HG03571 (cell line): Measurements from ENCODE around the gene SMCHD1.
"Not testable (repeated sequence)": the region's sequence is repeated elsewhere in the genome, so short reads cannot be mapped to it uniquely, and the experiment has no call there.

Experiments
- ATAC-seq: cut with Tn5 transposase; IDR thresholded peaks from one replicate; pipeline ENCODE4 v1.9.1; 2021; ENCODE audit not compliant: unreplicated experiment

Gene SMCHD1

DNA sequence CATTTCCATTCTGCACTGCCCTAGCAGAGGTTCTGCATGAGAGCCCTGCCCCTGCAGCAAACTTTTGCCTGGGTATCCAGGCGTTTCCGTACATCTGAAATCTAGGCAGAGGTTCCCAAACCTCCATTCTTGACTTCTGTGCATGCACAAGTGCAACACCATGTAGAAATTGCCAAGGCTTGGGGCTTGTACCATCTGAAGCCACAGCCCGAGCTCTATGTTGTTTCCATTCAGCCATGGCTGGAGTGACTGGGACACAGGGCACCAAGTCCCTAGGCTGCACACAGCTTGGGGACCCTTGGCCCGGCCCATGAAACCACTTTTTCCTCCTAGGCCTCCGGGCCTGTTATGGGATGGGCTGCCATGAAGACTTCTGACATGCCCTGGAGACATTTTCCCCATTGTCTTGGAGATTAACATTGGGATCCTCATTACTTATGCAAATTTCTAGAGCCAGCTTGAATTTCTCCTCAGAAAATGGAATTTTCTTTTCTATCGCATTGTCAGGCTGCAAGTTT lies 154.2 kb downstream of the SMCHD1 start:
- ATAC-seq = not testable (repeated sequence)

DNA sequence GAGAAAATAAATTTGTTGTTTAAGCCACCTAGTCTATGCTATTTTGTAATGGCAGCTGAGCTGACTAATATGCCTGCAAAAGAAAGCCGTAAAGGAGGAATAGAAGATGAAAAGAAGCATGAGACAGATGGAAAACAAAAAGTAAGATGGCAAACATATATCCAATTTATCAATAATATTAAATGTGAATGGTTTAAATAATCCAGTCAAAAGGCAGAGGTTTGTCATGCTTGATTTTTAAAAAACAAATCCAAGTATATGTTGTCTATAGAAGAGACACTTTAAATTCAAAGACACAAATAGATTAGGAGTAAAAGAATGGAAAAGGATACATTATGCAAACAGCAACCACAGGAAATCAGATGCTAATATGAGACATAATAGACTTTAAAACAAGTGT lies 155.9 kb downstream of the SMCHD1 start:
- no peak for ATAC-seq

- no peak for ATAC-seq
These were observed 159.4 kb downstream of the SMCHD1 start for GRCh38 chr18:2814928-2815327.

DNA sequence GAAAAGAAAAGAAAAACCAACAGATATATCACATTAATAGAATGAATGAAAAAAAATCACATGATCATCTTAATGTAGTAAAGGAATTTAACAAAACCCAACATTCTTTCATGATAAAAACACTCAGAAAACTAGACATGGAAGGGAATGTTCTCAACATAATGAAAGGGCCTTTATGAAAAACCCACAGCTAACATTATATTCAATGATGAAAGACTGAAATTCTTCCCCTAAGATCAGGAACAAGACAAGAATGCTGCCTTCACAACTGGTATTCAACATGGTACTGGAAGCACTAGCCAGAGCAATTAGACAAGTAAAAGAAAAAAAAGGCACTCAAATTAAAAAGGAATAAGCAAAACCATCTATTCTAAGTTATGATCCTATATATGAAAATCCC lies 162.8 kb downstream of the SMCHD1 start:
- ATAC-seq = no peak

GRCh38 chr18:2821695-2822094 lies 166.2 kb downstream of the SMCHD1 start:
- no peak for ATAC-seq

GRCh38 chr18:2822213-2822921 lies 166.8 kb downstream of the SMCHD1 start:
- ATAC-seq = no peak

- no peak for ATAC-seq
These were observed 167.7 kb downstream of the SMCHD1 start for GRCh38 chr18:2823202-2823601.

DNA sequence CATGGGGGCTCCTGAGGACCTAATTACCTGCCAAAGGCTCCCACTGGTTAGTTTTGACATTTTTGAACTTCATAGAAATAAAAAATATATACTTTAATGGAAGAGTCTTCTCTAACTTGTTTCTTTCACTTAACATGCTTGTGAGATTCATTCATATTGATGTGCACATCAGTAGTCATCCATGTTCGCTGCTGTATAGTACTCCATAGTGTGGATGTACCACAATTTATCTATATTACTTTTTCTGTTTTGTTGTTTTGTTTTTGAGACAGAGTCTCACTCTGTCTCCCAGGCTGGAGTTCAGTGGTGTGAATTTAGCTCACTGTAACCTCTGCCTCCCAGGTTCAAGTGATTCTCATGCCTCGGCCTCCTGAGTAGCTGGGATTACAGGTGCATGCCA lies 168.4 kb downstream of the SMCHD1 start:
- no peak for ATAC-seq

DNA sequence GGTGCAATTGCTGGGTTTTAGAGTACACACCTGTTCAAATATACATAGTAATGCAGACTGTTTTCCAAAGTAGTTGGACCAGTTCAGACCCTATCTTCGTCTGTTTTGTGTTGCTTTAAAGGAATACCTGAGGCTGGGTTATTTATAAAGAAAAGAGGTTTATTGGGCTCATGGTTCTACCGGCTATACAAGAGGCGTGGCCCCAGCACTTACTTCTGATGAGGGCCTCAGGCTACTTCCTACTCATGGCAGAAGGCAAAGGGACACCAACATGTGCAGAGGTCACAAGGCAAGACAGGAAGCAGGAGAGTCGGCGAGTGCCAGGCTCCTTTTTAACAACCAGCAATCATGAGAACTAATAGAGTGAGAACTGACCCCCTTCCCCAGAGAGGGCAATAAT lies 169.3 kb downstream of the SMCHD1 start:
- no peak for ATAC-seq

DNA sequence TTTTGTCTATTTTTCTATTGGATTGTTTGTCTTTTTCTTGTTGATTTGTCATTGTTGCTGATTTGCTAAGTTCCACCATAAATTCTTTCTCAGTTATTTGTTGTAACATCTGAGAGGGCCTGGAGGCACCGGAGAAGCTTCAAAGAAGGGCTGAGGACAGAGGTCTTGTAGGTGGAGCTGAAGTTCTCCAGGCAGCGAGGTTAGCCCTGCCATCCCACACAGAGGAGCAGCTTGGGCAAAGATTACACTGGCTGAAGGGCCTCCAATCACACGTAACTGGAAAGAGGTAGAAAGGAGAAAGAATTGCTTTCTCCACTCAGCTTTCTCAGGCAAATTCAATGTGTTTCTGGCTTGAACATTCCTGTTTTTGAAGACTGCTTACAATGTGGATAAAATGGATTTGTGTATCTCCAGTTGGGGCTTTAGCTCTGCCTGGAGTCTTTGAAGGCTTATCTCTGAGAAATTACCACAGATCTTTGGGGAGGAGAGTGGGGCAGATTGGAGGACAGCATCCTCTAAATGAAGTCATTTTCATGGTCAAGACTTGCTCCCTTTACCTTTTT lies 170.2 kb downstream of the SMCHD1 start:
- no peak for ATAC-seq

- no peak for ATAC-seq
These were observed 171.1 kb downstream of the SMCHD1 start for GRCh38 chr18:2826581-2826980.

DNA sequence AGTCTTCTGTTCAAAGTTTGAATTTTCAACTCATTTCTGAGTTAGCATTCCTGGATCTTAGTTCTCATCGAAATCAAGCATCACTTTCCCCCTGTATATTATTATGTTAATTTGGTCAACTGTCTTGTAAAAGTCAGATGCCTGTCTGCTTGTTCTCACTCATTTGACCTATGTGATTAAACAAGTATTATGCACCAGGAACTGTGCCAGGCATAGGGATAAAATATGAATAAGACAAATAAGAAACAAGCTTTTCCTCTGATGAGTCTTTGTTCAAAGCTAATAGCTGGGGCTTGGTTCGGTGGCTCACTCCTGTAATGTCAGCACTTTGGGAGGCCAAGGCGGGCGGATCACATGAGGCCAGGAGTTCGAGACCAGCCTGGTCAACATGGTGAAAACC lies 171.5 kb downstream of the SMCHD1 start:
- ATAC-seq = no peak

GRCh38 chr18:2836118-2836517 lies 180.6 kb downstream of the SMCHD1 start:
- ATAC-seq = not testable (repeated sequence)

DNA sequence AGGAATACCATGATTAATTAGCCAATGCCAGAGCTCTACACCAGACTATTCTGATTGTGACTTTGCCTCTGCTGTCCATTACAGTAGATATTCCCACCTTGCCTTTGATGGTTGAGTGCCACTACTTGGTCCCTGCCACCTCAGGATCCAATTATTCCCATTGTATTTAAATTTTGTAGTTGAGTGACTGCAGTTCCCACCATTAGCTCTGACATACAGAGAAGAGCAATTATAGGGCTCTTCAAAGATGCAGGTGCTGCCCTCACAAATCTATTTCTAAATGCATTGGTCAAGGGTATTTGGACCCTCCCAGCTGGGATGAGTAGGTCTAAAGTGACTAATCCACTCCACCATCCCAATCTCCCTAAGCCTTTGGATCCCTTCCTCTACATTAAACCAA lies 181.8 kb downstream of the SMCHD1 start:
- not testable (repeated sequence) for ATAC-seq

- no peak for ATAC-seq
These were observed 183.7 kb downstream of the SMCHD1 start for GRCh38 chr18:2839202-2839601.

DNA sequence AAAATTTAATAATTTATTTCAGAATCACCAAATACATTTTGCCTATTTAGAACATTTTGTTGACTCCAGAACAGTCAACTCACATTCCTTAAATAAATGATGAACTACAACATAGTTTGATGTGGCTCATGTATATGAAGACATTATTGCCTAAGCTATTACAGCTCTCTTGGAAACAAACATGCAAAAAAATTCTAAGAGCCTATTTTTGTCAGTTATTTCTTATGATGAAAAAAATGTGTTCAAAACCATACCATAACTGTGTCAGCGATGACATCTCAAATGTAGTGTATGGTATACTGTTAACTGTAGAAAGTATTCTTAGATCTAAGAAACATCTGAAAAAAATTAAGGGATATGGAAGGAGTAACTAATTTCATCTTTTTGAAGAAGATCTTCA lies 185.0 kb downstream of the SMCHD1 start:
- no peak for ATAC-seq

- ATAC-seq = no peak
These were observed 187.6 kb downstream of the SMCHD1 start for GRCh38 chr18:2843146-2843545.

- ATAC-seq = no peak
These were observed 189.6 kb downstream of the SMCHD1 start for GRCh38 chr18:2845172-2845571.

DNA sequence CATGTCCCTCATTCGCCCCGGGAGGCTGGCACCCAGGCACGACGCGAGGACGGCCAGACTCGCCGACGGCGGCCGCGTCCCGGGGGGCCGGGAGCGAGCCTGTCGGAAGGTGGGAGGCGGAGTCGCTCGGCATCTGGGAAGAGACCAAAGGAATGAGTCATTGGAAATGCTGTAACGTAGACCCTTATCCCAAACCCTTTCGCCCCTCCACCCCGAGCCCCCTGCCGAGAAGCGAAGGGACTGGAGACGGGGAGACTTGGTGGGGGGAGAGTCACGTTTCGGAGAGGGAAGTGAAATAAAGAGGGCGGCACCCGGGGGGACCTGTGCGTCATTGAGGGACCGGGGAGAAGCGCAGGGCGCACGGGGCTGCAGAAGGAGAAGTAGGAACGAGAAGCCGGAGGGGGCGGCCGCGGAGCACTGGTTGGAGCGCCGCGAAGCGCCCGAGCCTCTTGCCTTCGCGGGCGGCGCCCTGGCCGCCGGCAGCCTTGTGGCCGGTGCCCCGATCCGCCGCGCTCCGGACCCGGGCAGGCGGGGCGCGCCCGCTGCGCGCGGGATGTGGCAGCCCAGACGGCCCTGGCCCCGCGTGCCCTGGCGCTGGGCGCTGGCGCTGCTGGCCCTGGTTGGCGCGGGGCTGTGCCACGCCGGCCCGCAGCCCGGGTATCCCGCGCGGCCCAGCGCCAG lies 191.2 kb downstream of the SMCHD1 start, which contains the start of gene EMILIN2:
TSS of gene EMILIN2 (plus strand) at position 371 of the 681 bp plus-strand sequence. CDS start at position 554, 183 bp downstream.
- ATAC-seq = peak; percentile 45

DNA sequence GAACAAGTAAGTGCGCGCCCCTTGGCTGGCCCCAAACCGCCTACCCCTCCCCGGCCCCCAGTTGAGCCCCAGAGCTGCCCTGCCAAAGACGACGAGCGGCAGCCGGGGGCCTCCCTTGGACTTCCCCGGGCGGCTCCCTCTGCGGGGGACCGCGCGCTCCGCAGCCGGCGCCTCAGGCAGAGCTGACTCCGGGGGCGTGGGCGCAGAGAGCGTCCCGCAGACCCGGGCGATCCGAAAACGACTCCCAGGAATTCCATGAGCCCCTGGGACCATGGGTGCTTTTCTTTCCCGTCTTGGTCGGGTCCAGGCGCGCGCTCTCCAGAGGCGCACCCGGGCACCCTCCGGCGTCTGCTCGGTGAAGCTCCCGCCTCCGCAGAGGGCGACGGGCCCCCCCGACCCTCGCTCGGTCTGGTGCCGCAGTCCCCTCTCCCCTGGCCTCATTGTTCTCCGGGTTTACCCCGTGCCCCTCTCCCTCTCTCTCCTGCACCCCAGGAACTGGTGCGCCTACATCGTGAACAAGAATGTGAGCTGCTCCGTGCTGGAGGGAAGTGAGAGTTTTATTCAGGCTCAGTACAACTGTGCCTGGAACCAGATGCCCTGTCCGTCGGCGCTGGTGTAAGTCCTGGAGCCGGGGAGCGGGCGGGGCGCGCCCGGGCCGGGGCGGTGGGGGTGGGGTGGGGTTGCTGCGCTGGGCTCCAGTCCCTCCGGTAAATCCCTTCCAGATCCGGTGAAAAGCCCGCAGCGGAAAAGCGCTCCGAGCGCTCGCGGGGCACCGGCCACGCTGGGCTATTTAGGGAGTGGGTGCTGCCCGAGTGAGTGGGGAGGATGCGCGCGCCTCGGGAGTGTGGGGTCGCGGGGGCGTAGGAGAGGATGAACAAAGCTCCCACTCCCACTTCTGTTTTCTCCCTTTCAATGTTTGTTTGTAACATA lies 192.1 kb downstream of the SMCHD1 start:
- no peak for ATAC-seq
